AG09319 (cell line): ENCODE data around the gene GPT2.
A peak's percentile ranks its signal among the peaks of the same experiment; 100 is the strongest.
"Not testable (repeated sequence)": the region's sequence is repeated elsewhere in the genome, so short reads cannot be mapped to it uniquely, and the experiment has no call there.

Experiments used
- DNase-seq: peaks from one replicate; pipeline ENCODE4 v3.0.0-alpha.2; 2010; ENCODE audit warnings: low read depth; ENCODE audit errors: extremely low read depth
- CTCF ChIP-seq: IDR thresholded peaks from 2 replicates; pipeline ENCODE4 v1.5.1; 2011; ENCODE audit warnings: low read depth, mild to moderate bottlenecking, inconsistent platforms, low read length, moderate library complexity

GPT2 gene

DNA sequence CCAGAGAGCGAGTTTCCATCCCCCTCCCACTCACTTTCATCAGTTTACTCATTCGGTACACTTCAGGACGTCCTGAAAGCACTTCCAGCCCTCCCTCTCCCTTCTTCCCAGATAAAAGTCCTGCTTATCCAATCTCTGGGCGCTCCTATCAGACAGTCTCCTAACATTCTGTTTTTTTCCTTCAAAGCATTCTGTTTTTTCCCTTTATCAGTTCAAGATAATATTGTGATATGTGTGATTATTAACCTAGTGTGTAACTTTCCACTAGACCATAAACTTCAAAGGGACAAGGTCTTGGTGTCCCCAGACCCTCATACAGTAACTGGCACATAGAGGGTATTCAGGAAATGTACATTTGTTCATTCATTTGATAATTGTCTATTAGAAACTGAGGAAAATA is 28.8 kb upstream of the GPT2 start:
- no peak for TF ChIP-seq CTCF
- no peak for DNase-seq

DNA sequence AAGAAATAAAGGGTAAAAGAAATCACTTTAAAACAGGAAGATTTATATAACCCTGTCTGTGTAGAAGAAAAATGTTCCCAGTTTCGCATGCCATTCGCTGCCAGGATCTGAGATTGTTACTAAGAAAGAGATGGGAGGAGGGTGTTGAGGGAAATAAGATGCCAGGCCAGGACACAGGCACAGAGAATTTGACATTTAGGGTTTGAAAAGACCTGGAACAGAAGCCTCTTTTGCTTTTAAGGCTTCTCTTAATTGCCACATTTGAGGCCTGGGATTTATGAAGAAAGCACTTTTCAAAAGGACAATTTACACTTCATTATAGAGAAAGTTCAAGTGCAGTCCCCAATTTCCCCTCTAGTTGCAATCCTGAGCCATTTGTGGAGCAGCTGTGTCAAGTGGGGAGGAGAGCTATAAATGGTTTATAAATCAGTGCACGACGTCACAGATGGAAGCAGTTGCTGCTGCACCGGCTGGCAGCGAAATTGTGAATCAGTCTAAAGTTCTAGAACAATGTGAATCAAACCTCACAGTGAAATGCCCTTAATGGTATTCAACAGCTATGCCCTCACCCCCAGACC is 26.7 kb upstream of the GPT2 start:
- no peak for DNase-seq
- TF ChIP-seq CTCF, result peak; percentile 36

- TF ChIP-seq CTCF, result no peak
- DNase-seq, result no peak
These were observed 26.0 kb upstream of the GPT2 start for GRCh38 chr16:46858151-46858550.

- peak; percentile 34 for DNase-seq
- TF ChIP-seq CTCF, result no peak
These were observed 24.4 kb upstream of the GPT2 start for GRCh38 chr16:46859719-46860152.

GRCh38 chr16:46862555-46863447 is 21.4 kb upstream of the GPT2 start:
- no peak for TF ChIP-seq CTCF
- DNase-seq, result no peak

- no peak for DNase-seq
- TF ChIP-seq CTCF, result no peak
These were observed 17.9 kb upstream of the GPT2 start for GRCh38 chr16:46866286-46866685.

- DNase-seq, result not testable (repeated sequence)
These were observed 16.7 kb upstream of the GPT2 start for GRCh38 chr16:46867486-46867885.

- not testable (repeated sequence) for DNase-seq
These were observed 15.3 kb upstream of the GPT2 start for GRCh38 chr16:46868891-46869290.
